H9 (cell line): ENCODE measurements around the gene HOXD12. TPM values are rescaled to one million over a fixed set of nuclear protein-coding genes. Genes with fewer than 3 reads are reported as not detected.

Source experiments
- DNase-seq: peaks from one replicate; pipeline ENCODE4 v3.0.0-alpha.2; 2017
- H2AFZ ChIP-seq: one replicate; pipeline ENCODE4 v1.6.1; 2013; ENCODE audit warnings: mild to moderate bottlenecking, low read length, control low read depth, moderate library complexity
- H2AK5ac ChIP-seq: 2 replicates; pipeline ENCODE4 v1.6.1; 2013; ENCODE audit warnings: low read length, control low read depth, mixed read lengths; ENCODE audit not compliant: insufficient read length
- H2BK120ac ChIP-seq: one replicate; pipeline ENCODE4 v1.6.1; 2013; ENCODE audit warnings: low read depth, mild to moderate bottlenecking, low read length, control low read depth, inconsistent platforms; ENCODE audit not compliant: poor library complexity, severe bottlenecking
- H2BK12ac ChIP-seq: 2 replicates; pipeline ENCODE4 v1.6.1; 2013; ENCODE audit warnings: low read length, control low read depth, mixed read lengths, low read depth; ENCODE audit not compliant: insufficient read length
- H2BK15ac ChIP-seq: 2 replicates; pipeline ENCODE4 v1.6.1; 2013; ENCODE audit warnings: low read depth, low read length, control low read depth
- H2BK20ac ChIP-seq: one replicate; pipeline ENCODE4 v1.6.1; 2013; ENCODE audit warnings: low read depth, mild to moderate bottlenecking, low read length, control low read depth, inconsistent platforms; ENCODE audit not compliant: poor library complexity, severe bottlenecking
- H2BK5ac ChIP-seq: 2 replicates; pipeline ENCODE4 v1.6.1; 2013; ENCODE audit warnings: low read length, control low read depth, mixed read lengths; ENCODE audit not compliant: insufficient read length
- H3K14ac ChIP-seq: 2 replicates; pipeline ENCODE4 v1.6.1; 2013; ENCODE audit warnings: low read length, control low read depth; ENCODE audit not compliant: insufficient read depth
- H3K18ac ChIP-seq: 2 replicates; pipeline ENCODE4 v1.6.1; 2013; ENCODE audit warnings: low read depth, mild to moderate bottlenecking, mixed read lengths, low read length, control low read depth; ENCODE audit not compliant: insufficient read length
- H3K23ac ChIP-seq: 2 replicates; pipeline ENCODE4 v1.6.1; 2013; ENCODE audit warnings: low read length, control low read depth, mixed read lengths, low read depth; ENCODE audit not compliant: insufficient read length
- H3K23me2 ChIP-seq: 2 replicates; pipeline ENCODE4 v1.6.1; 2013; ENCODE audit warnings: low read depth, mild to moderate bottlenecking, mixed read lengths, low read length, control low read depth; ENCODE audit not compliant: insufficient read length, poor library complexity, severe bottlenecking
- H3K27ac ChIP-seq: 2 replicates; pipeline ENCODE4 v1.5.1; 2013; ENCODE audit warnings: low read length, control low read depth, mixed read lengths, low read depth; ENCODE audit not compliant: insufficient read length
- H3K27me3 ChIP-seq: 2 replicates; pipeline ENCODE4 v1.6.1; 2013; ENCODE audit warnings: low read length, control low read depth, inconsistent platforms; ENCODE audit not compliant: insufficient read depth
- H3K4ac ChIP-seq: 2 replicates; pipeline ENCODE4 v1.6.1; 2013; ENCODE audit warnings: low read depth, mild to moderate bottlenecking, control low read depth, inconsistent platforms, low read length, moderate library complexity
- H3K4me1 ChIP-seq: 2 replicates; pipeline ENCODE4 v1.6.1; 2013; ENCODE audit warnings: low read length, control low read depth, inconsistent platforms; ENCODE audit not compliant: insufficient read depth
- H3K4me2 ChIP-seq: 2 replicates; pipeline ENCODE4 v1.6.1; 2013; ENCODE audit warnings: low read length, control low read depth, mixed read lengths; ENCODE audit not compliant: insufficient read length, insufficient read depth
- H3K56ac ChIP-seq: 2 replicates; pipeline ENCODE4 v1.6.1; 2013; ENCODE audit warnings: low read depth, mild to moderate bottlenecking, mixed read lengths, low read length, control low read depth; ENCODE audit not compliant: insufficient read length
- H3K79me1 ChIP-seq: 2 replicates; pipeline ENCODE4 v1.6.1; 2013; ENCODE audit warnings: low read depth, mild to moderate bottlenecking, moderate library complexity, low read length, control low read depth, inconsistent platforms; ENCODE audit not compliant: insufficient read depth, poor library complexity, severe bottlenecking
- H3K79me2 ChIP-seq: 2 replicates; pipeline ENCODE4 v1.6.1; 2013; ENCODE audit warnings: low read length, control low read depth, inconsistent platforms; ENCODE audit not compliant: insufficient read depth
- H3K9ac ChIP-seq: 2 replicates; pipeline ENCODE4 v1.6.1; 2013; ENCODE audit warnings: low read length, control low read depth, mixed read lengths; ENCODE audit not compliant: insufficient read length; ENCODE audit errors: extremely low read depth
- H3K9me3 ChIP-seq: one replicate; pipeline ENCODE4 v1.6.1; 2013; ENCODE audit warnings: low read depth, low read length, inconsistent platforms; ENCODE audit not compliant: control insufficient read depth
- H3T11ph ChIP-seq: one replicate; pipeline ENCODE4 v1.6.1; 2013; ENCODE audit warnings: mild to moderate bottlenecking, low read length, control low read depth, inconsistent platforms
- H4K20me1 ChIP-seq: one replicate; pipeline ENCODE4 v1.6.1; 2013; ENCODE audit not compliant: control insufficient read depth, insufficient read length, insufficient read depth
- H4K5ac ChIP-seq: 2 replicates; pipeline ENCODE4 v1.6.1; 2013; ENCODE audit warnings: low read depth, mild to moderate bottlenecking, mixed read lengths, low read length, control low read depth; ENCODE audit not compliant: insufficient read length
- H4K8ac ChIP-seq: replicated peaks from 2 replicates; pipeline ENCODE4 v1.6.1; 2013; ENCODE audit warnings: low read length, control low read depth, mixed read lengths, low read depth; ENCODE audit not compliant: insufficient read length
- H4K91ac ChIP-seq: 2 replicates; pipeline ENCODE4 v1.6.1; 2013; ENCODE audit warnings: low read depth, mild to moderate bottlenecking, moderate library complexity, mixed read lengths, low read length, control low read depth; ENCODE audit not compliant: insufficient read length
- H3K27ac Mint-ChIP-seq, 3 experiments: 2 replicates in 2 of 3; 3 replicates in 1 of 3; pipeline ENCODE4 v1.8.0; 2020 to 2021; ENCODE audit warnings: mixed read lengths in 3 of 3, mild to moderate bottlenecking in 1 of 3, moderate library complexity in 1 of 3
- H3K27me3 Mint-ChIP-seq: 2 replicates; pipeline ENCODE4 v1.8.0; 2021; ENCODE audit warnings: low read depth, mild to moderate bottlenecking, moderate library complexity, mixed read lengths
- H3K36me3 Mint-ChIP-seq, 3 experiments: 2 replicates in 2 of 3; 3 replicates in 1 of 3; pipeline ENCODE4 v1.8.0; 2020 to 2021; ENCODE audit warnings: low read depth in 3 of 3, mixed read lengths in 3 of 3; ENCODE audit not compliant: insufficient read depth in 1 of 3
- H3K4me1 Mint-ChIP-seq, 2 experiments: 2 replicates each; pipeline ENCODE4 v1.8.0; 2020; ENCODE audit warnings: mixed read lengths in 2 of 2
- H3K4me3 Mint-ChIP-seq, 2 experiments: 2 replicates in 1 of 2; 3 replicates in 1 of 2; pipeline ENCODE4 v1.8.0; 2020 to 2021; ENCODE audit warnings: mild to moderate bottlenecking in 2 of 2, mixed read lengths in 2 of 2, moderate library complexity in 1 of 2
- H3K9me3 Mint-ChIP-seq, 2 experiments: 2 replicates in 1 of 2; 3 replicates in 1 of 2; pipeline ENCODE4 v1.8.0; 2020; ENCODE audit warnings: mild to moderate bottlenecking in 2 of 2, mixed read lengths in 2 of 2, moderate library complexity in 1 of 2
- CTCF ChIP-seq: fragments of 200-600 bp; sonication (generic); conservative IDR thresholded peaks from 3 replicates; pipeline ENCODE4 v1.8.0; 2021; ENCODE audit warnings: antibody characterized with exemption, mild to moderate bottlenecking
- WGBS: extraction: QIAGEN DNeasy Blood & Tissue Kit; methylation state at CpG from one replicate; pipeline ENCODE4 v1.1.7; 2013; ENCODE audit warnings: missing lambda C conversion rate, low lambda C conversion rate, mixed read lengths; ENCODE audit not compliant: insufficient read length; ENCODE audit errors: extremely low coverage; 5-methylcytosine and 5-hydroxymethylcytosine counted together
- total RNA-seq: library from RNA; stranded (reverse); gene quantifications from 2 replicates; pipeline ENCODE4 v1.2.1, GENCODE V29; 2021

Gene HOXD12
- total RNA-seq, 1 experiment from 2014 or later, result not detected

- peaks cover 11 to 14% of the 10 kb centered on the region in 2 experiments; a peak in 4 of 5 replicates for H3K9me3 Mint-ChIP-seq
Observed at GRCh38 chr2:176088937-176089842, 10.4 kb upstream of the HOXD12 start.

More at GRCh38 chr2:176088937-176089842, 10.4 kb upstream of the HOXD12 start:
- H2BK12ac ChIP-seq, result no peak overlapping the region
- no peak overlapping the region for H3K14ac ChIP-seq
- no peaks in the 10 kb centered on the region for H3K79me2 ChIP-seq
- no peaks in the 10 kb centered on the region for H3K79me1 ChIP-seq
- no peak overlapping the region for H2BK120ac ChIP-seq
- Mint-ChIP-seq H3K27me3 (peaks cover 98% of the 10 kb centered on the region), H3K4me1 (peaks cover 11 to 32% of the 10 kb centered on the region in 2 experiments), H3K27ac (no peak overlapping the region), H3K4me3 (no peak overlapping the region), H3K36me3 (peaks cover 0 to 3% (median 0%) of the 10 kb centered on the region in 3 experiments; a peak in 2 of 7 replicates)
- H3K4ac ChIP-seq, result no peak overlapping the region
- no peak overlapping the region for H4K5ac ChIP-seq
- no peaks in the 10 kb centered on the region for H3K23me2 ChIP-seq
- H3K56ac ChIP-seq, result no peak overlapping the region
- no peak overlapping the region for H2BK15ac ChIP-seq
- H3K23ac ChIP-seq, result no peak overlapping the region
- H4K91ac ChIP-seq, result no peak overlapping the region
- H2BK5ac ChIP-seq, result no peak overlapping the region
- no peak overlapping the region for H3T11ph ChIP-seq
- H3K4me1 ChIP-seq, result peaks cover 3% of the 10 kb centered on the region; the same call in 1 of the 2 replicates
- no peak overlapping the region for H2AK5ac ChIP-seq
- peaks cover 96% of the 10 kb centered on the region for H3K27me3 ChIP-seq
- H3K9me3 ChIP-seq, result no peaks in the 10 kb centered on the region
- no peak overlapping the region for H2AFZ ChIP-seq
- peak; percentile 11 for DNase-seq
- no peak overlapping the region for H3K27ac ChIP-seq
- no CpG with 5 or more reads among the region's 6 CpGs for WGBS
- no peak overlapping the region for H3K9ac ChIP-seq
- no peaks in the 10 kb centered on the region for H4K20me1 ChIP-seq
- H2BK20ac ChIP-seq, result no peak overlapping the region
- no peak overlapping the region for H3K18ac ChIP-seq
- no peak overlapping the region for H4K8ac ChIP-seq
- no peak overlapping the region for H3K4me2 ChIP-seq
- no peak for TF ChIP-seq CTCF
